Measurements from ENCODE around the gene FNIP2.
"Not testable (repeated sequence)": the region's sequence is repeated elsewhere in the genome, so short reads cannot be mapped to it uniquely, and the experiment has no call there.

Gene FNIP2

GRCh38 chr4:158952221-158952774 is 183.5 kb downstream of the FNIP2 start:
- H3K27me3 Mint-ChIP-seq; H3K36me3 Mint-ChIP-seq; H3K4me1 Mint-ChIP-seq (ENCODE audit: low read depth); H3K4me3 Mint-ChIP-seq; H3K27ac Mint-ChIP-seq: not testable (repeated sequence)
- H3K9me3 Mint-ChIP-seq (ENCODE audit: low read depth): peaks cover 16% of the 10 kb centered on the region

GRCh38 chr4:158956345-158956744 is 187.5 kb downstream of the FNIP2 start:
- not testable (repeated sequence) for H3K36me3 Mint-ChIP-seq, H3K4me3 Mint-ChIP-seq

GRCh38 chr4:158956918-158957317 is 188.1 kb downstream of the FNIP2 start:
- not testable (repeated sequence) for H3K4me1 Mint-ChIP-seq (ENCODE audit: low read depth); H3K9me3 Mint-ChIP-seq (ENCODE audit: low read depth); H3K4me3 Mint-ChIP-seq; H3K27me3 Mint-ChIP-seq; H3K27ac Mint-ChIP-seq; H3K36me3 Mint-ChIP-seq

More at GRCh38 chr4:158956345-158956744, 187.5 kb downstream of the FNIP2 start:
- H3K27ac Mint-ChIP-seq; H3K27me3 Mint-ChIP-seq; H3K4me1 Mint-ChIP-seq (ENCODE audit: low read depth): not testable (repeated sequence)
- H3K9me3 Mint-ChIP-seq (ENCODE audit: low read depth): peaks cover 15% of the 10 kb centered on the region
